Sciatic nerve (tissue), 2 donors: ENCODE results near the gene LCE2B. TPM values are rescaled to one million over a fixed set of nuclear protein-coding genes. Genes with fewer than 3 reads are reported as not detected.

Source experiments
- ATAC-seq: fragments of 200-7000 bp; cut with Tn5 transposase; one replicate; pipeline ENCODE4 v1.9.1; 2020; ENCODE audit warnings: mild to moderate bottlenecking, moderate library complexity
- DNase-seq: peaks from one replicate; pipeline ENCODE4 v3.0.0-alpha.2; 2020; ENCODE audit warnings: low spot score
- intact Hi-C: fragments of 100-400 bp; cut with DNase I; formaldehyde crosslinking; loops from one replicate; pipeline ENCODE4 v1.14.2; 2022
- total RNA-seq: library from RNA; stranded (reverse); fragmentation: NEBNext Ultra II Directional; extraction: Animal tissue kit (Norgen Biotek cat#: 25700); gene quantifications from one replicate; pipeline ENCODE4 v1.2.1, GENCODE V29; 2021
- donor health status: DM: no; HTN: no; CAD: no.
- donor health status: DM: no; HTN: no; CAD: no.

Gene LCE2B
- total RNA-seq, 1 donor from 2014 or later: not detected

GRCh38 chr1:152718238-152718637, 32.3 kb downstream of the LCE2B start:
- no peak for ATAC-seq
- intact Hi-C loops: no loop called here

GRCh38 chr1:152725261-152725660, 39.3 kb downstream of the LCE2B start:
- DNase-seq: no peak
- intact Hi-C loops: no loop called here

More at GRCh38 chr1:152718238-152718637, 32.3 kb downstream of the LCE2B start:
- DNase-seq: no peak

GRCh38 chr1:152728986-152729385, 43.1 kb downstream of the LCE2B start:
- intact Hi-C loops: no loop called here
- ATAC-seq: no peak
- DNase-seq: no peak

More at GRCh38 chr1:152725261-152725660, 39.3 kb downstream of the LCE2B start:
- no peak for ATAC-seq

- DNase-seq: no peak
- ATAC-seq: no peak
- intact Hi-C loops: no loop called here
Observed at GRCh38 chr1:152735648-152736047, 49.7 kb downstream of the LCE2B start.

Other genes with a start within 250 kb of the LCE2B start
- not detected for gene LCE5A, start 175.3 kb upstream of the LCE2B start, total RNA-seq
- not detected for gene CRCT1, start 171.6 kb upstream of the LCE2B start, total RNA-seq
- not detected for gene LCE3E, start 119.3 kb upstream of the LCE2B start, total RNA-seq
- not detected for gene LCE3D, start 105.6 kb upstream of the LCE2B start, total RNA-seq
- gene LCE3C, start 85.9 kb upstream of the LCE2B start, total RNA-seq: not detected
- not detected for gene LCE3B, start 72.3 kb upstream of the LCE2B start, total RNA-seq
- not detected for gene LCE3A, start 63.0 kb upstream of the LCE2B start, total RNA-seq
- not detected for gene LCE2D, start 22.7 kb upstream of the LCE2B start, total RNA-seq
- not detected for gene LCE2C, start 10.8 kb upstream of the LCE2B start, total RNA-seq
- gene LCE2A, start 12.2 kb downstream of the LCE2B start, total RNA-seq: not detected
- gene LCE4A, start 22.0 kb downstream of the LCE2B start, total RNA-seq: not detected
- gene KPRP, start 71.9 kb downstream of the LCE2B start, total RNA-seq: not detected
- not detected for gene LCE1F, start 89.0 kb downstream of the LCE2B start, total RNA-seq
- not detected for gene LCE1E, start 100.1 kb downstream of the LCE2B start, total RNA-seq
- not detected for gene LCE1D, start 110.6 kb downstream of the LCE2B start, total RNA-seq
- not detected for gene LCE1C, start 120.5 kb downstream of the LCE2B start, total RNA-seq
- gene LCE1B, start 125.8 kb downstream of the LCE2B start, total RNA-seq: not detected
- not detected for gene LCE1A, start 141.3 kb downstream of the LCE2B start, total RNA-seq
- gene LCE6A, start 156.7 kb downstream of the LCE2B start, total RNA-seq: not detected
- not detected for gene LCE7A, start 173.9 kb downstream of the LCE2B start, total RNA-seq
- not detected for gene SMCP, start 192.2 kb downstream of the LCE2B start, total RNA-seq
- not detected for gene IVL, start 222.4 kb downstream of the LCE2B start, total RNA-seq